BE2C (cell line): ENCODE data around the gene TUB.

Experiments used
- DNase-seq: peaks from one replicate; pipeline ENCODE4 v3.0.0-alpha.2; 2020
- H3K27me3 ChIP-seq: fragments of 250-450 bp; sonication (Bioruptor Pico); 2 replicates; pipeline ENCODE4 v1.5.1; 2020; ENCODE audit warnings: mild to moderate bottlenecking
- H3K36me3 ChIP-seq: fragments of 250-450 bp; sonication (Bioruptor Pico); 2 replicates; pipeline ENCODE4 v1.5.1; 2020; ENCODE audit warnings: mild to moderate bottlenecking
- H3K4me1 ChIP-seq: fragments of 250-450 bp; sonication (Bioruptor Pico); 2 replicates; pipeline ENCODE4 v1.5.1; 2020
- H3K4me3 ChIP-seq: 2 replicates; pipeline ENCODE4 v1.5.1; 2011; ENCODE audit warnings: low read depth, low read length
- H3K9me3 ChIP-seq: fragments of 250-450 bp; sonication (Bioruptor Pico); 2 replicates; pipeline ENCODE4 v1.5.1; 2020
- CTCF ChIP-seq: IDR thresholded peaks from 2 replicates; pipeline ENCODE4 v1.5.1; 2012; ENCODE audit warnings: mild to moderate bottlenecking, low read depth, low read length

The TUB gene

DNA sequence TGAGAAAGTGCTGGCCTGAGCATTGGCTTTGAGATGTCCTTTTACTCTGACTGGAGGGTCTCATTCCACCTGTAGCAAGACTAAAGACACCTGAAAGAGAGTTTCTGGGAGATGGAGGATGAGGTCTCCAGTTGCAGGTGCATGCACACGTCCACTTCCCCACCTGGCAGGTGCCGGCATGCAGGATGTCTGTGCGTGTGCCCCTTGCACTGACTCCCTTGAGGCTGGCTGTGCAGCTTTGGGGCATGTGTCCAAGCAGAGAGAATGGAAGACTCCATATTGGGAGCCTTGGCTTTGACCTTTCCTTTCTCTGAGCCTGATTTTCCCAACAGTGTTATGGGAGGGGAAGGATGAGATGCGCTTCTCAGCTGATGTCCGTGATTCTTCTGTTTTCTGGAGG lies 44.0 kb upstream of the TUB start:
- TF ChIP-seq CTCF, result no peak
- Histone ChIP-seq H3K27me3 (no peaks in the 10 kb centered on the region), H3K4me3 (no peak overlapping the region), H3K36me3 (no peaks in the 10 kb centered on the region), H3K4me1 (peaks cover 31% of the 10 kb centered on the region), H3K9me3 (no peaks in the 10 kb centered on the region)
- DNase-seq, result no peak

DNA sequence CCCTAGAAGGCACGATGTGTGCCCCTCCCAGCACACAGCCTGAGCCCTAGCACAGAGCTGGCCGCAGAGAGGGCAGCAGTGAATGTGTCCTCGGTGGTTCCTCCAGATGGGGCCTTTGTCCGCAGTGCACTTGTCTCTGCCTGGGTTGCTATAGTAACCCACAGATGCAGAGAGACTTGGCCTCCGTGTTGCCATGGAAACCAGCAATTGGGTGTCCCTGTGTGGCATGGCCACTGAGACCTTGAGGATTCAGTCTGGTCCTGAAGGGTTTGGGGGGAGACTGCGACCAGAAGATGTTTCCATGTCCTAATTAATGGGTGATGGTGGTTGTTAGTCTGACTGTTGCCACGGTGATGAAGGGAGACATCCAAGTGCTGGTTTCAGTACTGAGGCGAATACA lies 42.6 kb upstream of the TUB start:
- Histone ChIP-seq H3K36me3 (no peaks in the 10 kb centered on the region), H3K9me3 (no peaks in the 10 kb centered on the region), H3K4me3 (no peak overlapping the region), H3K4me1 (peaks cover 26% of the 10 kb centered on the region), H3K27me3 (no peaks in the 10 kb centered on the region)
- no peak for TF ChIP-seq CTCF
- no peak for DNase-seq

DNA sequence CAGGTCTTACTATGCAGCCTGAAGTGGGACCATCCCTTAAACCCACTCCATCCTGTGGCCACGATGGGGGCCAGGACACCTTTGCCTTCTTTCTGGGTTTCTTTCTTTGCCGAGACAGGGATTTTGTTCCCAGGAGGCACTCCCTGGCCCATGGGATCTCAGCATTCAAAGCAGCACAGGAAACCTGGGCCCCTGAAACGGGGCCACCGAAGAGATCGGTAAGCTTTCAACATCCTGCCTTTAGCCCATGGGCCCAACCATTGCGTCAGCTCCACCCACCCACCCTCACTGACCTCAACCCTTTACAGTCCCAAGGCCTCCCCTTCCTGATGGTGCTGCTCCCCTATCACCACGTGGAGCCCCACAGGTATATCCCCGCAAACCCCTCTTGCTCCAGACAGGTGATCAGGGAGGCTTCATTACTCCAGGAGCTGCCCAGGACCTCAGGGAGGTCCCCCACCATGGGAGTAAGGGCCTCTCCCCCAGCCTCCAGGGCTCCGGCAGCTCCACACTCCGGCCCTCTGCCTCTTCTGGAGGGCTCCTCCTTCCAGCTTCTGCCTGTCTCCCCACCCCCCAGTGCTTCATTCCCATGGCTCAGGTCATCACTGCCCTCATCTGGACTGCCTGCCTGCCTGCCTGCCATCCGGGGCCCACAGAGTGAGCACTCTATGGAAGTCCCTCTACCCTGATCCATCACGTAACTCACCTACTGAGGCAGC lies 42.0 kb upstream of the TUB start:
- Histone ChIP-seq H3K36me3 (no peaks in the 10 kb centered on the region), H3K4me1 (peaks cover 20% of the 10 kb centered on the region), H3K27me3 (no peaks in the 10 kb centered on the region), H3K4me3 (no peak overlapping the region), H3K9me3 (no peaks in the 10 kb centered on the region)
- no peak for DNase-seq
- TF ChIP-seq CTCF, result no peak

DNA sequence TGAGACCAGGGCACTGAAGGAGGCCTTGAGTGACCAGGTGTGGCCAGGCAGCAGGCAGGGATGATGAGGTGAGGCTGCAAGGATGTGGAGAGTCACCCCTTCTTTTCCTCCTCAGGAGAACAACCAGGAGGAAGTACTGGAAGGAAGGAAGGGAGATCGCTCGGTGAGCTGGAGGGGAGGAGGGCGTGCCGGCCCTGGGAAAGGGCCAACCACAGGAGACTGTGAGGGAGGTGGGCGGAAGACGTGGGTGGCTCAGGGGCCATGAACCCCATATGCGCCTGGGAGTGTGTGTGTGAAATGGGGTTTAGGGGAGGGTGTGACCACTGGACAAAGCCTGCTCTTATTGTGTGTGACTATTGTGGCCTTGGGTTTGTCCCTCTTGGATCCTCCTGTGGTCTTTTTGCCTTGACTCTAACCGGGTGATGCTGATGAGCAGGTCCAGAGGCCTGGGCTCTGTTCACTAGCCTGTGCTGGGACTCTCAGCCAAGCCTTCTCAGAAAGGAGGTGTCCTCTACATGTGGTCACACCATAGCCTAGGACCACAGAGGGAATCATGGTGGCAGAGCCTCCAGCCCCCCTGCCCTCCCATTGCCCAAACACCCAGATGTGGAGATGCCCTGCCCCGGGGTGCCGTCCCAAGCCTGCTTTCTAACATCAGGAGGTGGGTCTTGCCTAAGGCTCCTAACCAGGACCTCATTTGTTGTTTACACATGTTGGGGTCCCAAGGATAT lies 41.3 kb upstream of the TUB start:
- Histone ChIP-seq H3K9me3 (no peaks in the 10 kb centered on the region), H3K4me3 (no peak overlapping the region), H3K27me3 (no peaks in the 10 kb centered on the region), H3K36me3 (no peaks in the 10 kb centered on the region), H3K4me1 (peaks cover 14% of the 10 kb centered on the region)
- no peak for TF ChIP-seq CTCF
- no peak for DNase-seq

DNA sequence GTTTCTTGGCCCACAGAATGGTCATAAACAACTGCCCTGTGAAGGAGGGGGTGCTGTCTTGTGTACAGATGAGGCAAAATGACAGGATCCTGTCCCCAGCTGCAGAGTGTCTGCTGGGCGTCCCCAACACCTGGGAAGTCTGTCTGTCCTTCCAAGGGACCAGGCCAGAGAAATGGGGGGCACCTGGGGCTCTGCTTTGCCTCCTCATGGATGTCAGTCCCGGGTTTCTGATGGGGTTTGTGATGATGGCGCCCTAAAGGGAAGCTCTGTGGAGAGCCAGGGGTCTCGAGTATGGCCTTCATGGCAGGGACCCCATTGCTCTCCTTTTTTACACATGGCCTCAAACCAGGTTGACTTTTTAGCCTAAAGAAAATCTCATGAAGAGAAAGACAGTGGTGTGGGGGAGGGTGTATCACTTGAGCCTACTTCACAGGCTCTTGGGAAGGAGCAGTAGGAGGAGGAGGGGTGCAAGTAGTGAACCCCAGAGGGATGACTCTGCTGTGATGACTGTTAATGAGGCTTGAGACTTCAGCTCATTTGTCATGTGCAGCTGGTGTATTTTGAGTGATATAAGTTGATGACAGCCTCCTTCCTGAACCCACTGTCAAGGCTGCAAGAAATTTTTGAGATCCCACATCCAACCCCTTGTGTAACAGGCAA lies 40.6 kb upstream of the TUB start:
- DNase-seq, result no peak

More for the DNA sequence above, 40.6 kb upstream of the TUB start:
- no peak overlapping the region for H3K4me3 ChIP-seq
- H3K36me3 ChIP-seq, result no peaks in the 10 kb centered on the region
- TF ChIP-seq CTCF, result no peak
- no peaks in the 10 kb centered on the region for H3K9me3 ChIP-seq
- H3K27me3 ChIP-seq, result no peaks in the 10 kb centered on the region
- peaks cover 11% of the 10 kb centered on the region for H3K4me1 ChIP-seq
